Neural progenitor cell (in vitro differentiated cells): ENCODE results near the gene TRAF1.

Experiments
- CTCF ChIP-seq: fragments of 200-600 bp; sonication (generic); IDR thresholded peaks from 2 replicates; pipeline ENCODE4 v1.5.1; 2017; ENCODE audit warnings: antibody characterized with exemption, mild to moderate bottlenecking
- EZH2 ChIP-seq: fragments of 200-600 bp; sonication (generic); IDR thresholded peaks from 2 replicates; pipeline ENCODE4 v1.6.1; 2017; ENCODE audit warnings: antibody characterized with exemption, mild to moderate bottlenecking, moderate library complexity
- EZH2phosphoT487 ChIP-seq: fragments of 200-600 bp; sonication (generic); IDR thresholded peaks from 2 replicates; pipeline ENCODE4 v1.6.1; 2017; ENCODE audit warnings: antibody characterized with exemption

- TF ChIP-seq CTCF (no peak), EZH2 (no peak), EZH2phosphoT487 (no peak)
Measured at GRCh38 chr9:120938851-120939250, 12.3 kb upstream of the TRAF1 start.
